Posterior vena cava (tissue), 2 donors: ENCODE results near the gene ENTPD8. TPM values are rescaled to one million over a fixed set of nuclear protein-coding genes. Genes with fewer than 3 reads are reported as not detected.
"Not testable (repeated sequence)": the region's sequence is repeated elsewhere in the genome, so short reads cannot be mapped to it uniquely, and the experiment has no call there.

Source experiments
- DNase-seq: peaks from one replicate; pipeline ENCODE4 v3.0.0-alpha.2; 2020; ENCODE audit warnings: low spot score
- intact Hi-C, 2 donors: fragments of 100-400 bp; cut with DNase I; formaldehyde crosslinking; loops; one replicate each; pipeline versions ENCODE4 v1.14.1 to v1.14.2; 2022 to 2023
- total RNA-seq, 2 donors: library from RNA; stranded (reverse); fragmentation: NEBNext Ultra II Directional; extraction: Animal tissue kit (Norgen Biotek cat#: 25700); gene quantifications; one replicate each; pipeline ENCODE4 v1.2.1, GENCODE V29; 2021
- donor health status: DM: yes; HTN: yes; CAD: no.
- donor health status: DM: yes; HTN: yes; CAD: no.

ENTPD8 gene
- total RNA-seq, 2 donors from 2014 or later: not detected

DNA sequence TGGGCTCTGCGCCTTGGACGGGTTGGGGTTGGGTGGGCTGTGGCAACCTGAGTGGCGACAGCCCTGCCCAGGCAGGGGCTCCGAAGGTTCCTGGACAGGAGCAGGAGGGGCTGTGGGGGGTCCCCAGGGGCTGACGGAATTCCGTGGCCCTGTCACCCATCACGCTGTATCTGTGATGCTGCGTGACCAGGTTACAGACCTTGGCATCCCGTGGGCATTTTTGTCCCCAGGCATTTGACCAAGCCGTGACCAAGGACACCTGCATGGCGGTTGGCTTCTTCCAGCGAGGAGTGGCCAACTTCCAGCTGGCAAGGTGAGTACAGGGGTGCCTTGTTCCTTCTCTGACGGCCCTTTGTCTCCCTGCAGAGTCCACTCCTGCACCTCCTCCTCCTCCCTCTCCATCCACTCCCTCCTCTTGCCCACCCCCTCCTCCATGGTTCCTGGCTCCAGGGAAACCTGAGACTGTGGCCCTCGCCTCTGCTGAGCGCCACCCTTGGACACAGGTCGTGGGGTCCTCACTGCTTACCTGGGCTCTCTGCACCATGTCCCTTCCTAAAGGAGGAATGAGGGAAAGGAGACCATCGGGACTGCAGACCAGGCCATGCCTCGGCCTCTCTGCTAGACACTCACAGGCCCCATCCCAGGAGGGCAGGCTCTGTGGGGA, 15.0 kb downstream of the ENTPD8 start:
- intact Hi-C loops: loop anchor here in 1 of 2 donors (10.0 kb wide), 1 partner anchor 99 kb away; no protein-coding TSS in a partner anchor
- DNase-seq: peak; percentile 62

DNA sequence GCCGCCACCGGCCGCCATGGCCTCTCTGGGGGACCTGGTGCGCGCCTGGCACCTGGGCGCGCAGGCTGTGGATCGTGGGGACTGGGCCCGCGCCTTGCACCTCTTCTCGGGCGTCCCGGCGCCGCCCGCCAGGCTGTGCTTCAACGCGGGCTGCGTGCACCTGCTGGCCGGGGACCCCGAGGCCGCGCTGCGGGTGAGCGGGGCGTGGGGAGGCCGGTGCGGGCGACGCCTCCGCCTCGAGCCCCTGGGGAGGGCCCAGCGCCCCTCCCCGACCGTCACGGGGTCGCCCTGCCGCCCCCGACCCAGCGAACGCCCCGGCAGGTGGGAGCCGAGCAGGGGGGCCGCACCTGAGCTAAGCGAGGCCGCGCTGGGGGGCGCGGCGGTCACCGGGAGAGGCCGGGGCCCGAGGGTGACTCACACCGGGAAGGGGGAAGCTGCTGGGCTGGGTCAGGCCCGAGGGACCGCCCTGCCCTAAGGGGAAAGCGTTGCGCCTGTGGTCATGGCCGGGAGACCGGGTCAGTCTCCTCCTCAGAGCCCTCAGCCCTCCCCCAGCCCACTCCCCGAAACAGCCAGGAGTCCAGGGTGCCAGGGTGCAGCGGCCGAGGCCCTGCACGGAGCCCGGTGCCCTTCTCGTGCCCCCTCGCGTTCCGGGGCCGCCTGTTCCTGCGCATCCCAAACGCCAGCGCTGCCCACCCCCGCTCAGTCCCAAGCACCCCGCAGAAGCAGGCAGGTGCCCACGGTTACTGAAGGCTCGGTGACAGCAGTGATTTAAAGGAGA, 17.5 kb downstream of the ENTPD8 start:
- DNase-seq: peak; percentile 85
- intact Hi-C loops: loop anchor here in 1 of 2 donors (10.0 kb wide), 1 partner anchor 101 kb away; no protein-coding TSS in a partner anchor

DNA sequence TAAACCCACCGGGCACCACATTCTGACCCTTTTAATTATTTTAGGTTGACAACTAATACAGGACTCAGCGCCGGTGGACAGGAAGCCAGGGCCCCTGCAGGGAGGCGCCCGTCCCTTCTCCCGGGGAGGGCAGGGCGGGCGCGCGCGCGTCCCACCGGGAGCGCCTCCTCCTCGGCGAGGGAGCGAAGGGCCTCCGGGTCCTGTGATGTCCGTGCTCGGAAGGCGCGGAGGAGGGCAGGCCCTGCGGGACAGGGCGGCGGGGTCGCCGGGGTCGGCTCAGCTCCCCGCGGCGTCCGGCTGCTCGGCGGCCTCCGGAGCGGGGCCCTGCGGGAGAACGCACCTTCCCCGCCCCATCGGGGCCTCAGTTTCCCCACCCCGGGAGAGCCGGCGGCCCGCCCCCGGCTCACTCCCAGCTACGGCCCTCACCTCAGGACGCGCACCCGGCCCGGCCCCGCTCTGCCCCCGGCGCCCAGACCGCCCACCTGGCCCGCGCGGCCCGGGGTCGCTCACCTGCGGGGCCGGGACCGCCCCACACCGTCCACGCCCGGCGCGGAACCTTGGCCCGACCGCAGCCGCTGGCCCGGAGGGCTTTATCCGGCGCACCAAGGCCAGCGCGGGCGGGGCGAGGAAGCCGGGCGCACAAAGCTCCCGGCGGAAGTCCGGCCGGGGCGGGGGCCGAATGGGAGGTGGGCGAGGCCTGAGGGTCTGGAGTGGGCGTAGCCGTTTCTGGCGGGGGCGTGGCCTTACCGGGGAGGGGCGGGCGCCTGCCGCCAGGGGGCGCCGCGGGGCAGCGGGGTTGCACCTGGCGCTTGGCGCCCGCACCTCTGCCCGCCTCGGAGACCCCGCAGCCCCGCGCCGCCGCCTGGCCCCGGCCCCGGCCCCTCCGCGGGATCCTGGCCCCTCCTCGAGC, 18.3 kb downstream of the ENTPD8 start, which contains the start of the genes EXD3 and NOXA1:
TSS of gene EXD3 (minus strand) at position 559 of the 910 bp plus-strand sequence. CDS start 27,805 bp downstream, outside the sequence.
TSS of gene NOXA1 (plus strand) at position 790 of the 910 bp plus-strand sequence. CDS start 137 bp downstream, outside the sequence.
- intact Hi-C loops: loop anchor here in 1 of 2 donors (10.0 kb wide), 1 partner anchor 102 kb away; no protein-coding TSS in a partner anchor

DNA sequence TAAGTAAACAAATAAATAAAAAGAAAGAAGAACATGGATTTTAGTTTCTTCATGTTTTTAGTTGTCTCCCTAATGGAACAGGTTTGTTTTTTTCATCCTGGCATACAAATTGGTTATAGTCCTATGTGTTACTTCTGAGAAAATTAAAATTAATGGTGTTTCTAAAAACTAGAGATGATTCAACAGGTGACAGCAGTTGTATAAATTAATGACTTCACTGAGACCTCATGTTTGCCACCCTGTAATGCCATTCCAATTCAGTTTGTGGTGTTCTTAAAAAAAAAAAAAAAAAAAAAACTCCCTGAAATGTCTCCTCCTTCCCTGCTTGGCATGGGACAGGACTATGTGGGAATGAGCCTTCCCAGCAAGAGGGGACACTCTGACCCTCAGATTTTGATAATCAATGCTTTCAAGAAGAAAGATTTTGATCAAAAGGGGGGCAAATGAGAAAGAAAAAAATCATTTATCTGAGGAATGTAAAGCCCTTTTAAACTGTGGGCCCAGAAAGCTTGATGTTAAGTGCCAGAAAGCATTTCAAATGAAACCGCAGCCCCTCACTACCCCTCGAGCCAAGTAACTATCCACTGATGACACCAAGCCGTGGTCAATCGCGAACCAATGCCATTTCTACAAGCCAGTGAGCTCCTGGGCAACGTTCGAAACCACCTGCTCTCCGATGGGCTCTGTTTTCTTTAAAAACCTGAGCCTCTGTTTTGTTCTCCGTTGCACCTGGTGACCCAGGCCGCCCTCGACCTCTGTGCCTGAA, 19.1 kb downstream of the ENTPD8 start:
- intact Hi-C loops: loop anchor here in 1 of 2 donors (10.0 kb wide), 1 partner anchor 103 kb away; no protein-coding TSS in a partner anchor
- DNase-seq: no peak

More for the DNA sequence above, 18.3 kb downstream of the ENTPD8 start, which contains the start of the genes EXD3 and NOXA1:
- peak; percentile 98 for DNase-seq

DNA sequence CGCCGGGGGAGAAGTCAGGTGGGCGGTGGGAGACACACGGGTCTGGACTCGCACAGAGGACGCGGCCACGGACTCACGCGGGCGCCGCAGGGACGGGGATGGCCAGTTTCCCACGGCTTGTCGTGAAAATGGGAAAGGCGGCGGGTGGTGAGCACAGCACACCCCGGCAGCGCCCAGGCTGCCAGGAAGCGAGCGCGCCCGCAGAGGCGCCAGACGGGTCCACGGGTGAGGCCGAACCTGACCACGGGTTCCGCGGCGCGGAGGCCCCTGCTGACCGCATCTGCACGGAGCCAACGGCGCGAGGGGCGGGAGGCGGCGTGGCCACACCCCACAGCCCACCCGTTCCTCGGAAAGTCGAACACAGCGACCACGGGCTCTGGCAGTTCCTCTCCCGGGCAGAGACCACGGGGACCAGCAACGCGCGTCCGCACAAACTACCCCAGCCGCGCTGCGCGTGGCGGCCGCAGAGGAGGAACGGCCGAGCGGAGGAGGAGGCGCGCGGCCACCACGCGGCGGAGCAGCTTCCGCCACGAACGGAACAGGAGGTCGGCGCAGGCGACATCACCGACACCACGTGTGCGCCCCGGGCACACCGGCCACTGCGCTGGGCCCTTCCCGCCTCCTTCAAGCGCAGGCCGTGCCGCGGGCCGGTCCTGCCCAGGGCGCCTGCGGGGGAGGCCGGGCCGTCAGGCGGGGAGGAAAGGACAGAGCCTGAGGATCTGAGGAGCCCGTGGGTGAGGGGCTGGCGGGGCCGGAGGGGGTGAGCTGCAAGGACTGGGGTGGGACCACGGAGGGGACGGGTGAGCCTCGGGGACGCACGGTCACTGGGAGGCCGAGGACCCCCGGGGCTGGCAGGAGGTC, 23.8 kb downstream of the ENTPD8 start:
- DNase-seq: peak; percentile 79

DNA sequence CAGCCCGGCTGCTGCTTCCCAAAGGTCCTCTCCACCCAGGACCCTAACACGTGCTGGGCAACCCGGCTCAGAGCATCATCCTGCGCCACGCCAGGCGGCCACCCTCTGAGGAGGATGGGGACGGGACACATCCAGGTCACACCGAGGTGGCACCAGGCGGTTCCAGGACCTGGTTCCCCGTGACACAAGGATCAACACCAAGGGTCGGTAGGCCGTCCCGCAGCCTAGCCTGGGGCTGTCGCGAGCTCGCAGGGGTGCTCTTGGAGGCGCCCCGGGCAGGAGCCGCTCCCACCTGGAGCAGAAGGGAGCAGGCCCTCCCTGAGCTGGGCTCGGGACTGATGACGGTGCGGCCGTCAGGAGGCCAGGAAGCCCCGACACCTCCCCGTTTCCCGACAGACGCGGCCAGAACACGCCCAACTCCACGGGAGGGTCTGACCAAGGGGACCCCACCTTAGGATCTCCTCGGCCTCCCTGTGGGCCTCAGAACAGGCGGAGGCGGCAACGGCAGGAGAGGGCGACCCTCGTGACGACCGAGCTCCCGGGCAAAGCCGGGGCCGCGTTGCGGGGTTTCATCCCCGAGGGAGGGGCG, 24.5 kb downstream of the ENTPD8 start:
- intact Hi-C loops: loop anchor here in 1 of 2 donors (10.0 kb wide), 1 partner anchor 962 kb away; no protein-coding TSS in a partner anchor
- no peak for DNase-seq

More for the DNA sequence above, 23.8 kb downstream of the ENTPD8 start:
- intact Hi-C loops: loop anchor here in 1 of 2 donors (10.0 kb wide), 1 partner anchor 963 kb away; no protein-coding TSS in a partner anchor

DNA sequence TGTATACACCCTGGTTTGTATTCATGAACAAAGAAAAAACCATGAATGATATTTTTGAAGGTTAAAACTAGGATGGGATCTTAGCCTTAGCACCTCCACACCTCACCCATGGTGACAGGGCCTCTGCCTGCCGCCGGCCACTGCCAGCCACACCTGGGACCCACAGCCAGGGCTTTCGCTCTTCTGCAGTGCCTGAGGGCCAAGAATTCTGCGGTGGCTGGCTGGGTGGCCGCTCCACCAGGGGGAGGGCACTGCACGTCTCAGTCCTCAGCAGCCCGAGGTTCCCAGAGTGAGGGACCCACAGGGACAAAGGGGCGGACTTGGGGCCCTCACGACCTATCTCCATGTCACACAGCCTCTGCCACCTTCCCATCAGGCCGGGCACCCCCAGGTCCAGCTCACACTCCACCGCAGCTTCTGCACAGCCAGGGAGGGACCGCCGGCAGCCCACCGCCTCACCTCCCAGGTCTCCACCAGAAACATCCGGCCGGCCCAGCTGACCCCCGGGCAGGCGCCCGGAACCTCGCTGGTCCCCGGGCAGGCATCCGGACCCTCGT, 25.1 kb downstream of the ENTPD8 start:
- DNase-seq: peak; percentile 70
- intact Hi-C loops: loop anchor here in 1 of 2 donors (10.0 kb wide), 1 partner anchor 961 kb away; no protein-coding TSS in a partner anchor

DNA sequence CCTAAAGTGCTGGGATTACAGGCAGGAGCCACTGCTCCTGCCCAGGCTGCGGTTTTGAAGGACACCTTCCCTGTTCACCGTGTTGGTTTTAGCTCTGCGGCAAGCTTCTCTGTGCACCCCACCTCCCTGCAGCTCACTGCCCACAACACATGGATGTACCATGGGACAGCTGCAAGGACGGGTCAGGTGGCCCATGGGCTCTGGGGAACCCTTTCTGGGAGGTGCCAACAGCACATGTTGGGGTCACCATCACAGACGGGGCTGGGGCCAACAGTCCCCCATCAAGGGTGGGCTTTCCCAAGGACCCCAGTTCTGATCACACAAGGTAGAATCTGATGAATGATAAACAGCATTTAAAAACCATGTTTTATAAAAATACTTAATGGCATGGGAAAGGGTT, 25.7 kb downstream of the ENTPD8 start:
- intact Hi-C loops: loop anchor here in 1 of 2 donors (10.0 kb wide), 1 partner anchor 961 kb away; no protein-coding TSS in a partner anchor
- DNase-seq: no peak

DNA sequence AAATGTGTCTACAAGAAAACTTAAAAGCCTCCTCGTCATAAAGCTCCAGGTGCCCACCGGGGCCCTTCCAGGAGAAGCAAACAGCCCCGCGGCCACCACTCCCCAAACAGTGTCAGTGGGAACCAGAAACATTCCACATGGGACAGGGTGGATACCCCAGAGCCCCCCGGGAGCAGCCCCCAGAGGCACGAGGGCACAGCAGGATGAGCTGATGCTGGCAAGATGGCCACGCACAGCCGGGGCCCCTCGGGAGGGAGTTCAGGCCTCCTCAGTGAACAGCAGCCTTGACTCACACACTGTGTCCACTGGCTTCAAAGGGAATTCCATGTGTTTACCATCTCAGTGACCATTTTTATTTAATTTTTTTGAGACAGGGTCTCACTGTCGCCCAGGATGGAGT, 28.7 kb downstream of the ENTPD8 start:
- no peak for DNase-seq

DNA sequence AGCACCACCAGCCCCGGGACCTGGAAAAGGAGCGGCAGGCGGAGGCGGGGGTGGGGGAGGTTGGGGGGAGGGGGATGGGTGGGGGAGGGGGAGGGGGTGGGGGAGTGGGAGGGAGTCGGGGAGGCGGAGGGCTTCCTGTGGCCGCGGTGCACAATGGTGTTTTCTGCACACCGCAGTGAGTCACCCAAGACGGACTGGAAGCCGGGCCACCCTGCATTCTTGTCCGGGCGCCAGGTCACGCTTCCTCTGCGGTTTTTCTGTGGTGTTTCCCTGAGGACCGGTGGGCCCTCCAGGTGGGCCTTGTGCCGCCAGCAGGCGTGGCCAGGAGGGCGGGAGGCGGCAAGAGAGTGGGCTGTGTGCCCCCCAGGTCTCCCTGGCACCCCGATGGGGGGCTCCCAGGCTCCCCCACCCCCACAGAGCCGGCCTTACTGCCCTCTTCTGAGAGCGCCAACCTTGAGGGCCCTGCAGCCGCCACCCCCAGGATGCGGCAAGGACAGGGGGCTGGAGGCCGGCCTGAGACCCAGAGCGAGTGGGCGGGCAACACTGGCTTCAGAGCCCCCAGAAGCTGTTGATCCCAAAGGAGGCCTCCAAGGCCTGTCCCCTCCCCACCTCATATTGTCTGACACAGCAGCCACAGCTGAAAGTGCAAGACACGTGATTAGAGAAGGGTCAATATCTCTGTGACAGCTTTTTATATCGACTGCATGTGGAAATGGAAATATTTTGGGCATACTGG, 29.3 kb downstream of the ENTPD8 start:
- intact Hi-C loops: loop anchor here in 1 of 2 donors (10.0 kb wide), 1 partner anchor 957 kb away; no protein-coding TSS in a partner anchor
- peak; percentile 91 for DNase-seq

More for the DNA sequence above, 28.7 kb downstream of the ENTPD8 start:
- intact Hi-C loops: loop anchor here in 1 of 2 donors (10.0 kb wide), 1 partner anchor 958 kb away; no protein-coding TSS in a partner anchor

DNA sequence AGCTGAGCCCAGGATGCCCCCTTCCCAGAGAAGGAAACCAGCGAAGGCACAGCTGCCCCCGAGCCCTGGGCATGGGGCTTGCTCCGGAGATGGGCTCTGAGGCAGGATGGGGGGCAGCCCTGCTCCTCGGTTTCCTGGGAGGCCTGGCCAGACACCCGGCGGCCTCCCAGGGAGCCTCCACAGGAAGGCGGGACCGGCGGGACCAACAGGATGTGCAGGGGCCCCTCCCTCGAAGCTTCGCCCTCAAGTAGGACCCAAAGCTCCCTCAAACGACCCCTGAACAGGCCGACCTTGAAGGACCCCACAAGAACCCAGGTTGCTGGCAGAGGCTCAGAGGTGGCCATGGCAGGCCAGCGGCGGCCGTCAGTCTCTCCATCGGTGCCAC, 29.9 kb downstream of the ENTPD8 start:
- intact Hi-C loops: loop anchor here in 1 of 2 donors (10.0 kb wide), 1 partner anchor 956 kb away; no protein-coding TSS in a partner anchor
- no peak for DNase-seq

DNA sequence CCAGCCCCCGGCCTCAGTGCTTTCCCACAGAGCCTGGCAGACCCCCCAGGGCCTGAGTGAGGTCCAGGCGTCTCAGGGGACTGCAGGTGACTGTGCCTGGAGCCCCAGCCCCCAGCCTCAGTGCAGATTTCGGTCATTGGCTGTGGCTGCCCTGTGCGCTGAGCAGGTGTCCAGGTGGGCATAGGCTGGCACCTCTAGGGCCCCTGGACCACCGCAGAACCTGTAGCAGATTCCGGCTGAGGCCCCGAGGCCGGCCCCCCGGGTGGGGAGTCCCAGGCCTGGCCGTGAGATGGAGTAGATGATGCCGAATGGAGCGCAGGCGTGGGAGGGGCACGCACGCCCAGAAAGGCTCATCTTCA, 30.3 kb downstream of the ENTPD8 start:
- intact Hi-C loops: loop anchor here in 1 of 2 donors (10.0 kb wide), 1 partner anchor 956 kb away; no protein-coding TSS in a partner anchor
- DNase-seq: no peak

DNA sequence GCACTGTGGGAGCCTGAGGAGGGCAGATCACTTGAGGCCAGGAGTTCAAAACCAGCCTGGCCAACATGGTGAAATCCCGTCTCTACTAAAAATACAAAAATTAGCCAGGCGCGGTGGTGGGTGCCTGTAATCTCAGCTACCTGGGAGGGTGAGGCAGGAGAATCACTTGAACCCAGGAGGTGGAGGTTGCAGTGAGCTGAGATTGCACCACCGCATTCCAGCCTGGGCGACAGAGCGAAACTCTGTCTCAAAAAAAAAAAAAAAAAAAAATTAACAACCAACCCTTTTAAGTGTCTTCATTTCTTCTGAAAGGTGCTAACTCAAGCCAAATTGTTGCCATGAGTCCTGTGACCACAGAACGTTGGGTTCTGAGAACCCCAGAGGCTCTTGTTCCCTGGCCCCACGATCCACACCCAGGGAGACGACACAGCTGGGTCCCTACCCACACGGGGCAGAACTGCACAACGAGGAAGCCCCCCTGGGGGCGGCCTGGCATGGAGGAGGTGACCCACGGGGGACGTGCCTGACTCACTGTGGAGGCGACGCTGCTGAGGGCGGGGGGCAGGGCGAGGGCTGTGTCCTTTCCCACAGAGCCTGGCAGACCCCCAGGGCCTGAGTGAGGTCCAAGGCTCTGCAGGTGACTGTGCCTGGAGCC, 30.8 kb downstream of the ENTPD8 start:
- intact Hi-C loops: loop anchor here in 1 of 2 donors (10.0 kb wide), 1 partner anchor 956 kb away; no protein-coding TSS in a partner anchor
- not testable (repeated sequence) for DNase-seq

DNA sequence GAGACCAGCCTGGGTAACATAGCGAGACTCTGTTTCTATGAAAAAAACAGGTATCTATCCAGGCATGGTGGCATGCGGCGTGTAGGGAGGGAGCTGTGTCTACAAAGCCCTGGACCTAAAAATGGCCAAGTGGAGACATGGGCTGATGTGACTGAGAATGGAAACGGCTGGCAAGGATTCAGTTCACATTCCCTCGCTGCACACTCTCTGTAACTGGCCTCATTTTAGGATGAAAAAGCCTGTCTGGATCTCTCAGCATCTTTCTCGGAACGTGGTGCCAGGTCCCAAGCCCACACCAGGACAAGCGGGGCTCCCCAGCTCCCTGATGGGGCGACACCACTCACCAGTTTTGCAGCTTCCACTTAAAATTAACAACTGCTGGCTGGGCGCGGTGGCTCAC, 31.6 kb downstream of the ENTPD8 start:
- intact Hi-C loops: loop anchor here (5.0 to 10.0 kb wide), 3 partner anchors 102 to 295 kb away; partner anchors contain the start of gene DPP7 (in 1 of the 2)
- DNase-seq: no peak
